Activated CD4-positive, alpha-beta T cell treated with anti-CD3 and anti-CD28 coated beads, Interleukin-2, Interleukin-4, amounts not matched to agents 100 ng/mL and 50 ng/mL, durations not matched to agents 16 hours and 8 hours (primary cell): ENCODE measurements around the gene CAMTA1.

Experiments
- DNase-seq: peaks from one replicate; pipeline ENCODE4 v3.0.0-alpha.2; 2020; ENCODE audit warnings: low spot score

The CAMTA1 gene

DNA sequence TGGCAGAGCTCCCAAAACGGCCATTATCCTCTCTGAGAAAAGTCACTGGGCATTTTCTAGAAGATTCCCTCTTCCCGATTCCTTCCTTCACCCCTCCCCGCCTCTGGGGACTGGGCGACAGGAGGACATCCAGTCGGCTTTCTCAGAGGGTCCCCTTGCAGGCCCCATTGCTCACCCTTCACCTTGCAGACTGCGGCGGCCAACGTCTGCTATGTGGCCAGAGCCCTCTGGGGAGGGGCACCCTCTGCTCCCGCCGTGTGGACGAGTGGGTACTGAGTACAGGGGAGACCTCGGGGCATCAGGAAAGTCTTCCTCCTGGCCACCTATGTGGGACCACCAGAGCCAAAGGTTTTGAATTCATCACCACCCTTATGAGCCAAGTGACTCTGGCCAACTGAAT, 692.3 kb downstream of the CAMTA1 start:
- DNase-seq: no peak

DNA sequence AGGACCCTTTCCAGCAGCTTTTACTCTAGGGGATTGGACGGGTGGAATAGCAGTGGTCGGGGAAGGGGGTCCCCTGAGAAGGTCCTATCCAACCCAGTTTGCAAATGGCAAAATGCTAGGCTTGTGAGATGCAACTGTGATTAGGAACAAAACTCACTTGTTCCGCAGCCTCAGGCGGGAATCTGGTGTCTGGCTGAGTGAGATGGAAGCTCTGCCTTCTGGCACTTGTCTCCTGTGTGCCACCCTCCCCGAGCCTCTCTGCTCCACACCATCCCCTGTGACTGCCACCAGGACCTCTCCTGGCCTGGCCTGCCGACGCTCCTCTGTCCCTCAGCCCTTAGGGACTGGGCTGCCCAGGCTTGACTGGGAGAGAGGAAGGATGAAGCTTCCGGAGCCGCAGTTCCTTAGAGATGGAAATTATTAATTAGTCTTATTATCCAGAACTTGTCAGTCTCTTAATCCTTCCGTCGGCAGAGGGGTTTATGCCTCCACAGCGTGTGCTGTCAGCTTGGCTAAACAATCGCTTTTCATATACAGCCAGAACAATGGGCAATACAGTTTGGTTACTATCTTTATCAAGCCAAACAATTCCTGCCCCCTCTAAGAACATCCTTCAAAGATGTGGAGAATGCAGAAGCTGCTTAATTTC, 693.0 kb downstream of the CAMTA1 start:
- no peak for DNase-seq

DNA sequence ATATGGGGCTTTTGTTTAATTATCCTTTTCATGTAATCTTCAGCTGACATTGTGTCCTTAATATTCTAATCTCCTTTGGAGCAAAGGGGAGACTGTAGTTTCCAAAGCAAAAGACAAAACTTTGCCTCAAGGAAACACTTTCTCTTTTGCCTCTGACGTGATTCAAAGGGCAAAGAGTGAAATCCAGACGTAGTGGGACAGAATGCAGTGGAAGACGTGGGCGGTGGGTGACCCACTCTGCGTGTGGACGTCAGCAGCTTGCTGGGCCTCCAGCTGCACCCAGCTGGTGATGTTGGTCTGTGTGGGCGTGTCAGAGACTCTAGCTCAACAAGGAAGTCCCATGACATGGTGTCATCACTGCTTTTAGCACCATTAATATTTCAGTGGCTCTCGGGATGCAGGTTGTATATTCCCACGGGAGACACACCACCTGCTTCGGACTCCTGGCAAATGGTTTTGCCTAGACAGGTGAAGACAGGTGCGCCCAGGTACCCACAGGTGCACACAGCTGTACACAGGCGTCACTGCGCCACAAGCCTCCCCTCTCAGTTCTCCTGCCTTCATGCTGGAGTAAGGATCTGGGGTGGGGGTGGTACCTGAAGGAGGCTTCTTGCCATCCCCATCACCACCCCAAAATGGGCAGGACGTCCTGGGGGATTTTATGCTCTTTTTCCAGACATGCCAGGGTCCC, 693.7 kb downstream of the CAMTA1 start:
- no peak for DNase-seq

DNA sequence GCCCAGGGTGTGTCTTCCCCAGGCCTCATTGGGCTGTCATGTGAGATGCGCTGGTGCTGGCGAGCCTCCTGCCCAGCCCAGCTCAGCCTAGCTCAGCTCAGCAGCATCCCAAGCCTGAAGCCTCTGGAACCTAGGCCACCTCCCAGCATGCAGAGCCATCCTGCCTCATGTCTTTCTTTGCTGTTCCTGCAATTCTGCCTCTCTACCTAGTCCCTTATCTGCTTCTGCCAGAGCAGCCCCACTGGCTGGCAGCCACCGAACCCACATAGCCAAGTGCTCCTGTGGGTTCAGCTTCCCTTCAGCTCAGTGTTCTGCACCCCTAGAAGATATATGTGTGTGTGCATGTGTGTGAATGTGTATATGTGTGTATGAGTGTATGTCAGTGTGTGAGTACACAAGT, 694.3 kb downstream of the CAMTA1 start:
- DNase-seq: no peak

DNA sequence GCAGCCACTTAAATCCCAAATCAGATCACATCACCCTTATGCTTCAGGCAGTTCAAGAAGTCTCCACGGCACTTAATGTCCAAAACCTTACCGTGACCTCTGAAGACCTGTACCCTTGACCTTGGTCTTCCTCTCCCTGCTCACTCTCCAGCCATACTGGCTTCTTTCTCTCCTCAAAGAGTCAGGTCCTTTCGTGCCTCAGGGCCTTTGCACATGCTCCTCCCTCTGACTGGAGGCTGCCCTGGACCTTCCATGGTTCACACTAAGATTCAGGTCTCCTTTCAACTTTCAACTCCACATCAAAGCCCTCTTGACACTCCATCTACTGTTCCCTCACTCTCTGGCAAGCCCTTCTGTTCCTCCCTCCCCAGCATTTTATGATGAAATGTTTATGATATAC, 695.9 kb downstream of the CAMTA1 start:
- DNase-seq: no peak

DNA sequence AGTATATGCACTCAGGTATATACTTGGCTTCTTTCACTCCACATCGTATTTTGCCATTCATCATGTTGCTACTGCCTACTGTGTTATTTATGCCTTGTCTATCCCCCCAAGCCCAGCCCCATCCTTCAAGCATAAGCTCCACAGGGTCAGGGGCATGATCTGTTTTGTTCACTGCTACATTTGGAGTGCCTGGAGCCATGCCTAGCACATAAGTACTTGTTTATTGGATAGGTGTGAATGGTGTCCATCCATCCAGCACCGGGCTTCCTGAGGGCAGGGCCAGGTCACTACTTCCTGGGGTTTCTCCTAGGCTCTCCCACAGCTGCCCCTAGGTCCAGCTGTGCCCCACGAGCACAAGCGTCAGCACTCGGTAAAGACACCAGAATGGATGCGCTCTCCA, 696.8 kb downstream of the CAMTA1 start:
- DNase-seq: no peak

DNA sequence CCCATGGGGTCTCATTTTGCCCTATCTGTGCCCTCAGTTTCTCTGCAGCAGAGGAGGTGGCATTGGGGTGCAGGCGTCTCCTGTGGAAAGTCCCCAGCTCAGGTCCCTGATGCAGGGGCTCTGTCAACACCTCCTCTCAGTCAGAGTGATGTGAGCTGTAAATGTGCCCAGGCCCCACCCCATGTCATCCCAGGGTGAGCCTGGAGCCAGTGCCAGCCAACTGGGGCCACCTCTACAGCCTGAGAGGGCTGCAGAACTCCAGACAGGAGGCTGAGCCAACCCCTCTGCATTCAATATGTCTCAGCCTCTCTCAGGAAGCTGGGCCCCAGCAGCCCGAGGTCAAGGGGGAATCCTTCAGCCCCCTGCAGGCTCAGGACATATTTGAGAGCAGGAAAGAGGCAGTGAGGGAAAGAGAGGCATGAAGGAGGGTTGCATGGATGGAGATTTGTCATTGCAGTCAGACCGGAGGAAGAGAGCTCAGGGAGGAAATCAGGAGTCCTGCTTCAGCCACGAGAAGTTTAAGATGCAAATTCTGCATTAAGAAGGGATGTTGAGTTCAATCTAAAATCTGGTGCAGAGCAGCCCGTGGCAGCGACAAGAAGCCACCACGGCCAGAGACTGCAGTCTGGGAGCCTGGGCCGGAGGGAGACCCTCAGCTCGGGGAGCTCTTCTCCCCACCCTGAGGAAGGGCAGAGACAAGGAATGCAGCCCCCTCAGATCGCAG, 697.7 kb downstream of the CAMTA1 start:
- no peak for DNase-seq

DNA sequence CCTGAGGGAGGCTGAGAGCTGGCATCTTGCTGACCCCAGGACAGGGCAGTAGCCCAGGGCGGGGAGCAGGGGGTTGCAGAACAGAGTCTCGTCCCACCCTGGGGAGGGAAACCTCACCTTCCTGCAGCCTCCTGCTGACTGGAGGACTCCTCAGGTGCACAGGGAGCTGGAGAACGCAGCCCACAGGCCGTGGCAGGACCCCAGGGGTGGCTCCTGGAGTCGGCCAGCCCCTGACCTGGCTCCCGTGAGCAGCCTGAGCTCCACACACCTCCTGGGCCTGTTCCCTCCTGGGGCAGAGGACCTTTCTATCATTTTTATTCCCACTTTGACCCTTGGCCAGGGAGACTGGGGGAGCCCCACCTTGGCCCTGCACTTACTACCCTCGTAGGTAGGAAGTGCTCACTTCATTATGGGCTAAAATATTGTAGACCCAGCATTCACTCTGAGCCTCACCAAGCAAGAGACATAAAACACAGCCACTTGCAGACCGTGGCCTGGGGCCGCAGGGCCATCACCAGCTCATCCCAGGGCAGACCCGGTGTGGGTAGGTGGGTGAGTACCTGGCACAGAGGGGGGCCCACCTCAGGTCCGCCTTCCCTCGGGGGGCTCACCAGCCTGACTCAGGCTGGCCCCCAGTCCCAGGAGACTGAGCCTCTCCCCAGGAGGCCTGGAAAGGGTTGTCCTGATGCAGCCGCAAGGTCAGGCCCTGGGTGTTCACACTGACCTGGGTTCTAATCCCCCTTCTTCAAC, 698.6 kb downstream of the CAMTA1 start:
- no peak for DNase-seq

DNA sequence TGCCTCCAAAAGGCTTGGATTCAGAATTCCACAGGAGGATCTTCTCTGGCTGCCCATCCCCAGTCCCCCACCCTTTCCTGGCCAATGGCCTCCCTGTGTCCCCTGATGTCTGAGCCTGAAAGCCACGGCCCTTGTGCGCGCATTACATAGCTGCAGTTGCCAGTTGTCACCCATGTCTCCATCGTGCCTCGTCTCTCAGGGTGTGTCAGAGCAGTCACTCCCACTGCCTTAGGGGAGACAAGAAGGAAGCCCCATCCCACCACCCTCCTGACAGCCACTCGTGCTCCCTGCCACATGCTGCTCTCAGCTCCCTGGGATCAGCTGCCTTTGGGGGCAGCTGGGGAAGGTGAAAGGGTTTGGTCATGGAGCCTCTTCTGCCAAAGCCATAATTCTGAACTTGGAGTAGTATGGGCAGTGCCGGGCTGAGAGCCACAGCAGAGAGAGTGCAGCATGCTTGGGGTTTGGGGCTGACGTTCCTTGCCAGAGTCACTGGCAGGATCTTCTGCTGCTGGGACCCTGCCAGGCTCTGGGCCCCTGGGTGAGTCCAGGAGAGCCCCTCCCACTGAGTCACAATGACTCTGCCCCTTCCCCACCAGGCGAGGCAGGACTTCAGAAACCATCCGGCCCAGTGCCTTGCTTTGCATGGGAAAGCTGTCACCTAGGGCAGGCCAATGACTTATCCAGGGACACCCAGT, 700.0 kb downstream of the CAMTA1 start:
- no peak for DNase-seq

DNA sequence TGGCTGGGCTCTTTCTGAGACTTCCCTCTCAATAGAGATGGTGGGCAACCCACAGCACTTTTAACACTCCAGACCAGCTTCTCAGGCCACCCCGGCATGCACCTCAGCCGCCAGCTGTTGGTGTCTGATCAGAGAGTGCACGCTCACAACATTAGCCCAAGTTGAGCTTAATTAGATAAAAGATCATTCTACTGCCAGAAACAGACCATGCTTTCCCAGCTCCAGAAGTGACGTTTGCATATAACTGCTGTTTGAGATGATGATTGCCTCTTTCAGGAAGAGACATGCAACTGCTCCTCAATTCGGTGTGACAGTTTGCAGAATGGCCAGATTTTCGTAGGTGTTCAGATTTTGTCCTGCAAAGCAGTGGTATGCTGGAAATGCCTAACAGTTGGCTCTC, 700.6 kb downstream of the CAMTA1 start:
- DNase-seq: no peak

DNA sequence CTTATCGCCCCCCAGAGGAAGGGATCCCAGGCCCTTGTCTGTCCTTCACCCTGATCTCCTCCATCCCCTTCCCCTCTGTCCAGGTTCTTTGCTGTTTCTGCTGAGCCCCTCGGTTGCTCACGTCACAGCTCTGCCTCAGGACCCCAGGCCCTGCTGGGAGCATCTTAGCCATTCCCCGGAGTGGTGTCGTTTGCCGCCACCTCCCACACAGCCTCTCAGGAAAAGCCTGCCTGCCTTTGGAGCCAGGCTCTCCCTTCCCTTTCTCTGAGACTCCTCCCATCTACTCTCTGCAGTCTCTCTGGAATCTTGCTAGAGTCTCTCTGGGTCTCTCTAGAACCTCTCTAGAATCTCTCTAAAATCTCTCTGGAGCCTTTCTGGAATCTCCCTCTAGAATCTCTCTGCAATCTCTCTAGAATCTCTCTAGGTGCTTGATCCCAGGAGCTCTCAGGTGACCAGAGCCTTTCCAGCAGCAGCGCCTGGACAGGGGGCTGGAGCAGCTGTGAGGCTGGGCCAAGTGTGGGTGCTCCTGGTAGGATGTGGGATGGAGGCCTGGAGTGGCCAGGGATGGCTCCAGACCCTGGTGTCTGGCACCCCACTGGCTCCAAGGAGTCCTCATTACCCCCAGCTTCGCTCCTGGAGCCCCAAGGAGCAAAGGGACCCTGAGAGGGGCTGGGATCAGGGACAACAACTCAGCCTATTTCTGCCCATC, 702.7 kb downstream of the CAMTA1 start:
- DNase-seq: no peak

DNA sequence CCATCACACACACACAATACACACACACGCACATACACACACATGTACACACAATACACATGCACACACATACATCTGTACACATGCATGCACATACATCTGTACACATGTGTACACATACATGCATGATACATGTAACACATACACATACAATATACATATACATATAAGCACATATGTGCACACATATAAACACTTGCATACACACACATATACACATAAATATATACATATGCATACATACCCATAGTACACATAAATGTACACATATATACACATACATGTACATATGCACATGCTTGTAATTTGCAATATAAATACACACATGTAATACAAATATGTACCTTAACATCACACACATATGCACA, 703.2 kb downstream of the CAMTA1 start:
- DNase-seq: no peak

DNA sequence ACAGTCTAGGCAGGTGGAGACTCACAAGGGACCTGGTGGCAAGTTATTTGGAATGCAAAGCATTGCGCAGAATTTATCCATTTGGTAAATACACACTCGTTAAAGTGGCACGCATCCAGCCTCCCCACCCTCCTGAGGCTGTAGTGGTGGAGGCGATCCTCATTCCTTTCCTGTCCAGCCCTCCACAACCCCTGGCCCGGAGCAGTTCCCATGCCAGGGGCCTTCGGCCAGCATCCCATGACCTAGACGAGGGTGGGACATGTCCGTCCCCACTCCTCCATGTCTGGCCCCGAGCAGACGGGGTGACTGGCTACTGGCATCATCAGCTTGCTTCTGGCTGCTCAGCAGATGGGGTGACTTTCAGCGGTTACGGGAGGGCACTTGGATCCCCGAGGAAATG, 704.3 kb downstream of the CAMTA1 start:
- DNase-seq: no peak

DNA sequence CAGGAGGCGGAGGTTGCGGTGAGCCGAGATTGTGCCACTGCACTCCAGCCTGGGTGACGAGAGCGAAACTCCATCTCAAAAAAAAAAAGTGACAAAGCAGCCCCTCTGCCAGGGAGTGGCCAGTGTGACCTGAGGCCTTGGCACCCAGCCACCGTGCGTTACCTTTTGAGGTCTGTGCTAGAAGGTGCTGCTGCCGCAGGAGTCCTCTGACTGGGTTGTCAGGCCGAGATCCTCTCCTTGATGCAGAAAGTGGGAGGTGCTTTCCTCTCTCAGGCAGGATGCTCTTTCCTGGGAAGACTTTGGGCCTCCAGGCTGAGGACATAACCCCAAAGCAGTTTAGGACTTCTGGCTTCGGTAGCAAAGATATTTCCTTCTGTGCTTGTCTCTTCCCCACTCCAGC, 705.3 kb downstream of the CAMTA1 start:
- DNase-seq: no peak

DNA sequence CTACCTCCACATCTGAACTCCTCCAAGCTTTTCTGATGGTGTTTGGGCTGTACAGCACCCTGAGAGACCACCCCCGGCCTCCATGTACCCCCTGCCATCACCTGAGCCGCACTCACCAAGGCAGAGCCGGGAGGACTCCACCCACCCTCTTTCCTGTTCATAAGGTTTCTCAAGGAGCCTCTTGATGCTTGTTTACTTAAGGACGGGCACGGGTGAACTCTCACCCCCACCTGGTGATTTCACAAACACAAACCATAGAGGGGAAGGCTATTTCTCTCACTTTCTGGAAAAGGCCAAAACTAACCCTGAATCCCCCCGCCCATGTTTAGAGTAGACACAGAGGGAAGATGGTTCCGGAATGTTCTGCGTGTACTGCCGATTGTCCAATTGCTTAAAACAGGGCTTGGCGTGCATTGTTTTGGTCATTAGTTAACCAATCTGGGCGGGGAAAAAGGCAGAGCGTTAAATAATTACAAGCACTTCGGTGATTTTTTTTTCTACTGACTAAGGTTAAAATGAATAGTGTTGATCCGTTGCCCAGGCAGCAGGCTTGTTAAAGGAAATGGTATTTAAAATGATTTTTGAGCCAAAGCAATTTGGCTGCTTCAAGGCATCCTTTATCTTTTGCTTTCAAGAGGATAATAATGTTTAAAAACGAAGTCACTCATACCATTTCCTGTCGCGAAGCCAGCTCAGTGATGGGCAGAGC, 706.0 kb downstream of the CAMTA1 start:
- no peak for DNase-seq

DNA sequence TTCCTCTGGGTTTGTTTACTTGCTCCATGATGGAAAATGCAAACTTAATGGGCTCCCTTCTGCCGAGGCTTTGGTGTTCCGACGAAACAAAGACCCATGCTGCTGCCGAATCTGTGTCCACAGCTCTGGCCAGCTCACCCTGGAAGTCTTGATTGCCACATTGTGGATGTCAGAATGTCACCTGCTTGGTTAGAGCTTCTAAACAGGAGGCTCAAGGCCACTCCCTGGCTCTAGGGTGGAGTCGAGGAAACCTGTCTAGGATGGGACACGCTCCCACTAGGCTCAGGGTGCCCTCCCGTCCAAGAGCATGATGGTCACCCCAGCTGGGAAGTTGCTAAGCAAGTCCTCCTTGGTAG, 706.5 kb downstream of the CAMTA1 start:
- no peak for DNase-seq

DNA sequence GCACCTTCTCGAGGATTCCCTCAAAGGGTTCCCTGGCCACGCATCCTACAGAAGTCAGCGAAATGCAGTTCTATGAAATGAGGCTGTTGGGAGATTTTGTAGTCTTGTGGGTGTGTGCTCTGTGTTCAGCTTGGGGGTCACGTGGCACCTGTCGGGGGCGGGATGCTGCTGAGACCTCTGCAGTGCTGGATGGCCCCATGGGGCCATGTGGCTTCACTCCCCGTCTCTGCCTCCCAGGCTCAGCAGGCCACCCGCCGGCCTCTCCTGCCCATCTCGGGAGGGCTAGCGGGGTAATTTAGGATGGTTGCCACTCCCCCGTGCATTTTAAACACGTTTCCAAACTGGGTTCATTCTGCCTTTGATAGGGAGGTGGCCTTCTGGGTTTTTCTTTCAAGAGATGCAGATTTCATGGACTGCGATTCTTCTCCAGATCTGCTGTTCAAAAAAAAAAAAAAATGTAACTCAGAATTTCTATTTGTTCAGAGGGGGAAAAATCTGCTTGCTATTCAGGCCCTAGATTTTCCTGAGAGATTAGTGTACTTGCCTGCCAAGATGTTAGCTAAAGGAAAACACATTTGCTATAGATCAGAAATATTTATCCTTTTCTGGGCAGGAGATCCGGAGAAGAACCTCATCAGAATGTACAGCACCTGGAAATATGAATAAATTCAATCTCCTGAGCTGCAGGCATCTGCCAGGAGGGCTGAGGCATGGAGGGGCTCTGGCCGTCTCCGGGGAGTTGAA, 708.6 kb downstream of the CAMTA1 start:
- DNase-seq: no peak

DNA sequence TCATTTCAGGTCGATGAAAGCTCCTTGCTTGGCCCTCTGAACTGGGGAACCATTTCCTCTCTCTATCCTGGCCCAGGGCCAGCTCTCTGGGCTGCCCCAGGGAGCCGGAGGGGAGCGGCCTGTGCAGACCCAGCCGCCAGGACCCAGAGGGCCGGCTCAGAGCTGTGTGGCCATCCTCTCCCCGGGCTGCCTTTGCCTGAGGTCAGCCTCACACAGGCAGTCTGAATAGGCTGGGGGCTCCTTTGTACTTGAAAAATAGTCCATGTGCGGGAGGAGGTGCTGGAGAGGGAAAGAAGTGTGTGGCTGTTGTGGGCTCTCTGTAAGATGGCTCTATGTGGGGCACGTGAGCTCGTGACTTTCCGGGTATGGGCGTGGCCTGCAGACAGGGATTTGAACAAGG, 710.7 kb downstream of the CAMTA1 start:
- no peak for DNase-seq

DNA sequence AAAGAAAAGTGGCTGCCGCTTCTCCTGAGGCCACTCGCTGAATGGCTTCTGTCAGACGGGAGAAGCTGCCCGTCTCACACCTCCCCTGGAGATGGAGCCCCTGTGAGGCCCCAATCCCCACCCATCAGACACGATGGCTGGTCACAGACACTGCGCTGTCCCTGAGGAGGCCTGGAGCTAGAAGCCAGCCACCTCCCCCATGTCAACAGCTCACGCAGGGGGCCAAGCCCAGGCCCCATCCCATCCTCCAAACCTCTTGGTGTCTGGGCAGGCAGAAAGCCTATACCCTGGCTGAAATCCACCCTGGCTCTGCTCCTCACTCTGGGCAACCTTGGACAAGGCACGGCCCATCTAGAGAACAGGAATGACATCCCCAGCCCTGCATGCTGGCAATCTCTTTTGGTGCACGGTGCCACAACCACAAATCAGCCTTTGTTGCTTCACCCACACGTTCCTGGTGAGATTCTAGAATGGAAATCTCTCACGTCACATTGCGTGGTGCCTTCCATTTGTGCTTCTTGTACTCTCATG, 711.9 kb downstream of the CAMTA1 start:
- DNase-seq: no peak
